Hepatocyte (in vitro differentiated cells): ENCODE data around the gene COPS4. TPM values are rescaled to one million over a fixed set of nuclear protein-coding genes. Genes with fewer than 3 reads are reported as not detected.
"Not testable (repeated sequence)": the region's sequence is repeated elsewhere in the genome, so short reads cannot be mapped to it uniquely, and the experiment has no call there.

Source experiments
- DNase-seq: peaks from one replicate; pipeline ENCODE4 v3.0.0-alpha.2; 2016; ENCODE audit warnings: low spot score
- H2AFZ ChIP-seq: fragments of 200-600 bp; sonication (generic); 2 replicates; pipeline ENCODE4 v1.6.0; 2016; ENCODE audit warnings: antibody characterized with exemption, mild to moderate bottlenecking
- H3K27ac ChIP-seq: fragments of 200-600 bp; sonication (generic); 2 replicates; pipeline ENCODE4 v1.5.1; 2016; ENCODE audit warnings: mild to moderate bottlenecking
- H3K27me3 ChIP-seq: fragments of 200-600 bp; sonication (generic); 2 replicates; pipeline ENCODE4 v1.6.1; 2016
- H3K36me3 ChIP-seq: fragments of 200-600 bp; sonication (generic); replicated peaks from 2 replicates; pipeline ENCODE4 v1.5.1; 2016; ENCODE audit warnings: low read depth; ENCODE audit not compliant: insufficient read depth
- H3K4me1 ChIP-seq: fragments of 200-600 bp; sonication (generic); 2 replicates; pipeline ENCODE4 v1.5.1; 2016; ENCODE audit warnings: mild to moderate bottlenecking, moderate library complexity; ENCODE audit not compliant: insufficient read depth
- H3K4me2 ChIP-seq: fragments of 200-600 bp; sonication (generic); 2 replicates; pipeline ENCODE4 v1.6.0; 2016
- H3K4me3 ChIP-seq: fragments of 200-600 bp; sonication (generic); 2 replicates; pipeline ENCODE4 v1.5.1; 2016; ENCODE audit warnings: mild to moderate bottlenecking
- H3K79me2 ChIP-seq: fragments of 200-600 bp; sonication (generic); 2 replicates; pipeline ENCODE4 v1.6.0; 2017; ENCODE audit warnings: mild to moderate bottlenecking
- H3K9me2 ChIP-seq: fragments of 200-600 bp; sonication (generic); replicated peaks from 2 replicates; pipeline ENCODE4 v1.6.0; 2017; ENCODE audit warnings: mild to moderate bottlenecking; ENCODE audit not compliant: insufficient read depth
- H3K9me3 ChIP-seq: fragments of 200-600 bp; sonication (generic); 2 replicates; pipeline ENCODE4 v1.5.1; 2016; ENCODE audit warnings: low read depth, mild to moderate bottlenecking
- H4K20me1 ChIP-seq: fragments of 200-600 bp; sonication (generic); 2 replicates; pipeline ENCODE4 v1.6.0; 2016; ENCODE audit warnings: mild to moderate bottlenecking; ENCODE audit not compliant: insufficient read depth, poor library complexity, severe bottlenecking
- CTCF ChIP-seq: fragments of 200-600 bp; sonication (generic); IDR thresholded peaks from 2 replicates; pipeline ENCODE4 v1.5.1; 2016; ENCODE audit warnings: antibody characterized with exemption, mild to moderate bottlenecking; ENCODE audit not compliant: poor library complexity
- EZH2 ChIP-seq: fragments of 200-600 bp; sonication (generic); IDR thresholded peaks from 2 replicates; pipeline ENCODE4 v1.6.1; 2016; ENCODE audit warnings: antibody characterized with exemption, mild to moderate bottlenecking, borderline replicate concordance
- EZH2phosphoT487 ChIP-seq: fragments of 200-600 bp; sonication (generic); IDR thresholded peaks from one replicate; pipeline ENCODE4 v1.6.1; 2018; ENCODE audit warnings: antibody characterized with exemption, mild to moderate bottlenecking, low read depth, moderate library complexity; ENCODE audit not compliant: unreplicated experiment, severe bottlenecking
- WGBS: methylation state at CpG from one replicate; pipeline ENCODE4 v1.1.6; 2016; ENCODE audit warnings: low lambda C conversion rate; ENCODE audit errors: missing lambda C conversion rate; 5-methylcytosine and 5-hydroxymethylcytosine counted together
- polyA plus RNA-seq: library from polyadenylated mRNA; unstranded; fragments of >200 nt; fragmentation: Nextera tagmentation; extraction: Ambion mirVana; gene quantifications from 2 replicates; pipeline ENCODE4 v1.2.1, GENCODE V29; 2016
- total RNA-seq: library from RNA; depleted of rRNA; stranded (reverse); fragments of >200 nt; gene quantifications from 2 replicates; pipeline ENCODE4 v1.2.3, GENCODE V29; 2014

COPS4 gene
- total and polyA plus RNA-seq, 2 experiments from 2014 or later, result 45.2 to 56.7 TPM

DNA sequence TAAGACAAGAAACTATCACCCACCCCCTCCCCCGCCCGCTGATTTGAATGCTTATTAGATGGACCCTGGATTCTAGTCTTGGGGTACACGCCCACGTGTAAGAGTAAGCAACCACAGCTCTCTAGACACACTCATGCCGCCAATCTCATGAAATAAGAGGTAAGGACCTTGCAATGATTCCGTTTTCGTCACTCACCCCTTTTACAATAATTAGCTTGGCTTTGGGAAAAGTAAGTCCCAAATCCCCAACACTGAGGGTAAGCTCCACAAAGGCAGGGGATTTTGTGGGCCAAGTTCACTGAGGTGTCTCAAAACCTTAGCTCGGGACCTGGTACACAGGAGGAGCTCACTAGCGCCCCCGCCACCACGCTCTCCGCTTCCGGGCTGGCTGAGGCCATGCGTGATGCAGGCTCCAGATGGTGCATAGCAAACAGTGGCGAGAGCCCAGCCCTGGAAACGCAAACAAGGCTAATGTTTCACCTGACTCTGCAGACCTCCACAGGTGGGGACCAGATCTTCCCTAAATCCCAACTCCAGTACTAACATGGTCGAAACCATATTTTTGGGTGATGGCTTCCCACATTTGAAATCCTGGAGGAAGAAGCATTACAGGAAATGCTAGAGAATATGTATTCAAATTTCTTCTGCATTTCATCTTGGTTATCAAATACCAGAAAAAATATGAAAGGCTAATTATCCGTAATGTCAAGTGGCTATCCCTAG, 75.4 kb downstream of the COPS4 start:
- Histone ChIP-seq H3K79me2 (no peaks in the 10 kb centered on the region), H2AFZ (peak overlapping the region; percentile 81), H3K4me3 (peak overlapping the region; percentile 50), H4K20me1 (no peaks in the 10 kb centered on the region), H3K27me3 (no peaks in the 10 kb centered on the region), H3K27ac (peak overlapping the region; percentile 90), H3K4me2 (peak overlapping the region; percentile 89), H3K9me3 (no peaks in the 10 kb centered on the region), H3K36me3 (no peaks in the 10 kb centered on the region), H3K4me1 (no peaks in the 10 kb centered on the region), H3K9me2 (no peaks in the 10 kb centered on the region)
- DNase-seq, result peak; percentile 92
- 7% methylated on average over 18 of the region's 18 CpGs for WGBS
- no peak for TF ChIP-seq EZH2
- TF ChIP-seq CTCF, result peak; percentile 68

DNA sequence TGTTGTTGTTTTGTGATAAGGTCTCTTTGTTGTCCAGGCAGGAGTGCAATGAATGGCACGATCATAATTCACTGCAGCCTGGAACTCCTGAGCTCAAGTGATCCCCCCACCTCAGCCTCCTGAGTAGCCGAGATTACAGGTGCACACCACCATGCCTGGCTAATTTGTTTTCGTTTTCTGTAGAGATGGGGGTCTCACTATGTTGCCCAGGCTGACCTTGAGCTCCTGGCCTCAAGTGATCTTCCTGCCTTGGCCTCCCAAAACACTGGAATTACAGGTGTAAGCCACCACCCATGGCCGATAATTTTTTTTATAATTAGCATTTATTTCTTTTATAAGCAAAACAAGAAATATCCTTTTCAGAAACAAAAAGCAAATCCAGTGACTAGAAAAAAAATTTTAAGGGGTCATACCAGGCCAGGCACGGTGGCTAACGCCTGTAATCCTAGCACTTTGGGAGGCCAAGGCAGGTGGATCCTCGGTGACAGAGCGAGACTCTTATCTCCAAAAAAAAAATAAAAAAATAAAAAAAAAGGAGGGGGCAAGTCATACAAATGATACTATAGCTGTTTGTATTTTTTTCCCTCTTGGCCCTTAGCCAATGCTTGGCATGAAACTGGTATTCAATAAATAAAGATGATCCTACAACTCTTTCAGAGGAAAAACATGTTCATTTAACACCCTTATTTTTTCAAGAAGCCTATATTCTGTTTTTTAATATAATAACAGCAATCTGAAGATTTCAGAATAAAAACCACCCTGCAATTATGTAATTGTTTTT, 76.2 kb downstream of the COPS4 start:
- TF ChIP-seq CTCF, result no peak
- TF ChIP-seq EZH2phosphoT487, result no peak
- TF ChIP-seq EZH2, result no peak
- peaks cover 4% of the 10 kb centered on the region for H3K4me1 ChIP-seq
- WGBS, result 92% methylated on average over 8 of the region's 8 CpGs
- no peaks in the 10 kb centered on the region for H3K9me2 ChIP-seq
- no peaks in the 10 kb centered on the region for H4K20me1 ChIP-seq
- no peak overlapping the region for H3K4me3 ChIP-seq
- DNase-seq, result no peak
- H3K79me2 ChIP-seq, result no peaks in the 10 kb centered on the region
- H3K9me3 ChIP-seq, result no peaks in the 10 kb centered on the region
- peak overlapping the region; percentile 58 for H3K27ac ChIP-seq
- H3K4me2 ChIP-seq, result peak overlapping the region; percentile 89
- H2AFZ ChIP-seq, result no peak overlapping the region
- no peaks in the 10 kb centered on the region for H3K27me3 ChIP-seq
- H3K36me3 ChIP-seq, result no peaks in the 10 kb centered on the region

GRCh38 chr4:83111751-83112141, 76.8 kb downstream of the COPS4 start:
- not testable (repeated sequence) for DNase-seq, H2AFZ ChIP-seq, H3K27ac ChIP-seq, H3K9me2 ChIP-seq, H3K4me3 ChIP-seq, H3K9me3 ChIP-seq, H3K79me2 ChIP-seq, H4K20me1 ChIP-seq, H3K4me2 ChIP-seq, H3K27me3 ChIP-seq, H3K36me3 ChIP-seq, H3K4me1 ChIP-seq
- 97% methylated on average over 7 of the region's 7 CpGs for WGBS

DNA sequence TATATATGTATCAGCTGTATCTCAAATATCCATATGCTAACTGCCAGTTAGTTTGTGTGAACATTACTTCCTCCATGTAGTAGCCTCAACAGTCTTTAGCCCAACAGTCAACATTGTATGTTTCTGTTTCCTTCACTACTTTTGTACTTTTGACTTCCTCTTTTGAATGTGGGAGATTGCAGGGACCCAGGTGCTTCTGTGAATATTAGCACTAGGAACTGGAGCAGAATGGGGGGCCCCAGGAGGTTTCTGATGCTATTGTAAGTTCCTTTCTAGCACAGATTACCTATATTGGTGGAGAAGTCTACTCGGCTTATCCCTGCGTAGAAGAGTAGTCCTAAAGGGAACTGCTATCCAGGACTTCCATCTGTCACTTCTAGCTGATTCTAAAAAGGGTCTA, 77.2 kb downstream of the COPS4 start:
- H3K4me2 ChIP-seq, result no peak overlapping the region
- peaks cover 4% of the 10 kb centered on the region for H3K4me1 ChIP-seq
- TF ChIP-seq CTCF (no peak), EZH2 (no peak), EZH2phosphoT487 (no peak)
- no peaks in the 10 kb centered on the region for H3K36me3 ChIP-seq
- H3K4me3 ChIP-seq, result no peak overlapping the region
- DNase-seq, result no peak
- no peaks in the 10 kb centered on the region for H4K20me1 ChIP-seq
- no peaks in the 10 kb centered on the region for H3K9me3 ChIP-seq
- H3K9me2 ChIP-seq, result no peaks in the 10 kb centered on the region
- peak overlapping the region; percentile 17 for H3K27ac ChIP-seq
- H3K79me2 ChIP-seq, result no peaks in the 10 kb centered on the region
- H3K27me3 ChIP-seq, result no peaks in the 10 kb centered on the region
- WGBS, result 87% methylated on average over 2 of the region's 2 CpGs
- H2AFZ ChIP-seq, result no peak overlapping the region
